OCI-LY7 (cell line): ENCODE results near the gene ZNF837. TPM values are rescaled to one million over a fixed set of nuclear protein-coding genes. Genes with fewer than 3 reads are reported as not detected.

Experiments
- BruUV-seq: library from RNA; stranded (reverse); fragments of 400-500 nt; replicated peaks from 2 replicates; lab custom pipeline; 2021; lab: Mats Ljungman, UMichigan
- CTCF ChIA-PET: fragments of 300-600 bp; sonication (Branson Sonifier 250); formaldehyde crosslinking; loops from one replicate; lab custom pipeline; 2022; ENCODE audit warnings: antibody characterized with exemption; ENCODE audit not compliant: unreplicated experiment; lab: Charles Lee
- POLR2A ChIA-PET: fragments of 300-600 bp; sonication (Branson Sonifier 250); formaldehyde crosslinking; loops from one replicate; lab custom pipeline; 2022; ENCODE audit warnings: antibody characterized with exemption; lab: Charles Lee
- DNase-seq: peaks from one replicate; pipeline ENCODE4 v3.0.0-alpha.2; 2015; ENCODE audit warnings: low spot score
- H2AFZ ChIP-seq: fragments of 200-600 bp; sonication (generic), shearing (Covaris generic); 2 replicates; pipeline ENCODE4 v1.6.1; 2014; ENCODE audit warnings: mild to moderate bottlenecking, antibody characterized with exemption, low read length, moderate library complexity
- H3K27ac ChIP-seq: fragments of 200-600 bp; sonication (generic); 2 replicates; pipeline ENCODE4 v1.5.1; 2014; ENCODE audit warnings: mixed run types, low read depth, mild to moderate bottlenecking, moderate library complexity, low read length, inconsistent platforms; ENCODE audit not compliant: poor library complexity, severe bottlenecking
- H3K36me3 ChIP-seq: fragments of 200-600 bp; sonication (generic); 2 replicates; pipeline ENCODE4 v1.6.1; 2014; ENCODE audit warnings: mild to moderate bottlenecking, antibody characterized with exemption, low read length, moderate library complexity, mixed read lengths; ENCODE audit not compliant: insufficient read depth
- H3K4me1 ChIP-seq: fragments of 200-600 bp; sonication (generic); 2 replicates; pipeline ENCODE4 v1.5.1; 2014; ENCODE audit warnings: mild to moderate bottlenecking, low read length; ENCODE audit not compliant: insufficient read depth, poor library complexity, severe bottlenecking
- H3K4me2 ChIP-seq: fragments of 200-600 bp; sonication (generic); 2 replicates; pipeline ENCODE4 v1.6.1; 2014; ENCODE audit warnings: mild to moderate bottlenecking, low read length
- H3K4me3 ChIP-seq: fragments of 200-600 bp; sonication (generic); 2 replicates; pipeline ENCODE4 v1.5.1; 2014; ENCODE audit warnings: mild to moderate bottlenecking, low read depth, low read length; ENCODE audit not compliant: poor library complexity, severe bottlenecking
- H3K79me2 ChIP-seq: fragments of 200-600 bp; sonication (generic); 2 replicates; pipeline ENCODE4 v1.6.1; 2016; ENCODE audit warnings: low read depth, mild to moderate bottlenecking, low read length, moderate library complexity, mixed read lengths; ENCODE audit not compliant: insufficient read depth
- H3K9me2 ChIP-seq: fragments of 200-600 bp; sonication (generic); 2 replicates; pipeline ENCODE4 v1.6.1; 2016; ENCODE audit warnings: mild to moderate bottlenecking, low read length, mixed read lengths; ENCODE audit not compliant: insufficient read depth
- H3K9me3 ChIP-seq: fragments of 200-600 bp; sonication (generic); 2 replicates; pipeline ENCODE4 v1.6.1; 2014; ENCODE audit warnings: mild to moderate bottlenecking, mixed run types, low read length, mixed read lengths
- H4K20me1 ChIP-seq: fragments of 200-600 bp; sonication (generic); 2 replicates; pipeline ENCODE4 v1.6.1; 2014; ENCODE audit warnings: mild to moderate bottlenecking, antibody characterized with exemption, low read length, moderate library complexity, mixed read lengths; ENCODE audit not compliant: insufficient read depth
- CTCF ChIP-seq: fragments of 200-600 bp; sonication (generic); conservative IDR thresholded peaks from 2 replicates; pipeline ENCODE4 v1.5.1; 2014; ENCODE audit warnings: mild to moderate bottlenecking, antibody characterized with exemption, low read length, moderate library complexity, mixed read lengths
- EZH2phosphoT487 ChIP-seq: fragments of 200-600 bp; sonication (generic); IDR thresholded peaks from 2 replicates; pipeline ENCODE4 v1.6.1; 2018; ENCODE audit warnings: low read depth, borderline replicate concordance, mild to moderate bottlenecking, mixed run types, antibody characterized with exemption, low read length, moderate library complexity, mixed read lengths
- intact Hi-C: fragments of 100-400 bp; cut with micrococcal nuclease; formaldehyde crosslinking; loops from one replicate; pipeline ENCODE4 v1.10.0; 2022; ENCODE audit not compliant: unreplicated experiment
- total RNA-seq, 2 experiments: library from RNA; depleted of rRNA in 1 of 2; stranded (reverse); fragments of >200 nt in 1 of 2; shearing (Covaris generic) in 1 of 2; gene quantifications; 2 replicates each; pipeline ENCODE4 v1.2.3, GENCODE V29; 2014 to 2022

The ZNF837 gene
- total RNA-seq, 2 experiments from 2014 or later = 3.0 to 5.8 TPM

GRCh38 chr19:58368561-58369360, 12.1 kb downstream of the ZNF837 start:
- ChIA-PET CTCF (no interaction called here), POLR2A (no interaction called here)
- intact Hi-C loops = no loop called here
- BruUV-seq = no TSS peak
- Histone ChIP-seq H3K36me3 (no peaks in the 10 kb centered on the region), H3K4me2 (no peak overlapping the region), H3K9me3 (no peaks in the 10 kb centered on the region), H3K79me2 (no peaks in the 10 kb centered on the region), H2AFZ (no peak overlapping the region), H3K4me1 (peaks cover 12% of the 10 kb centered on the region), H3K27ac (no peak overlapping the region), H3K4me3 (no peak overlapping the region), H4K20me1 (no peaks in the 10 kb centered on the region), H3K9me2 (no peaks in the 10 kb centered on the region)
- DNase-seq = no peak
- TF ChIP-seq EZH2phosphoT487 (no peak), CTCF (no peak)

- ChIA-PET POLR2A (no interaction called here), CTCF (no interaction called here)
- Histone ChIP-seq H3K9me2 (no peaks in the 10 kb centered on the region), H3K9me3 (no peaks in the 10 kb centered on the region), H3K27ac (no peak overlapping the region), H3K36me3 (no peaks in the 10 kb centered on the region), H3K79me2 (no peaks in the 10 kb centered on the region), H2AFZ (no peak overlapping the region), H3K4me2 (no peak overlapping the region), H4K20me1 (no peaks in the 10 kb centered on the region), H3K4me3 (no peak overlapping the region), H3K4me1 (peaks cover 14% of the 10 kb centered on the region)
- BruUV-seq = no TSS peak
- TF ChIP-seq EZH2phosphoT487 (no peak), CTCF (no peak)
- intact Hi-C loops = no loop called here
- no peak for DNase-seq
These were observed 13.0 kb downstream of the ZNF837 start for GRCh38 chr19:58367698-58368454.
